SIG-M5 (cell line): ENCODE results near the gene MRPL58.
"Not testable (repeated sequence)": the region's sequence is repeated elsewhere in the genome, so short reads cannot be mapped to it uniquely, and the experiment has no call there.

Experiments used
- DNase-seq: peaks from one replicate; lab custom pipeline; 2025; lab: John Stamatoyannopoulos, UW

The MRPL58 gene

DNA sequence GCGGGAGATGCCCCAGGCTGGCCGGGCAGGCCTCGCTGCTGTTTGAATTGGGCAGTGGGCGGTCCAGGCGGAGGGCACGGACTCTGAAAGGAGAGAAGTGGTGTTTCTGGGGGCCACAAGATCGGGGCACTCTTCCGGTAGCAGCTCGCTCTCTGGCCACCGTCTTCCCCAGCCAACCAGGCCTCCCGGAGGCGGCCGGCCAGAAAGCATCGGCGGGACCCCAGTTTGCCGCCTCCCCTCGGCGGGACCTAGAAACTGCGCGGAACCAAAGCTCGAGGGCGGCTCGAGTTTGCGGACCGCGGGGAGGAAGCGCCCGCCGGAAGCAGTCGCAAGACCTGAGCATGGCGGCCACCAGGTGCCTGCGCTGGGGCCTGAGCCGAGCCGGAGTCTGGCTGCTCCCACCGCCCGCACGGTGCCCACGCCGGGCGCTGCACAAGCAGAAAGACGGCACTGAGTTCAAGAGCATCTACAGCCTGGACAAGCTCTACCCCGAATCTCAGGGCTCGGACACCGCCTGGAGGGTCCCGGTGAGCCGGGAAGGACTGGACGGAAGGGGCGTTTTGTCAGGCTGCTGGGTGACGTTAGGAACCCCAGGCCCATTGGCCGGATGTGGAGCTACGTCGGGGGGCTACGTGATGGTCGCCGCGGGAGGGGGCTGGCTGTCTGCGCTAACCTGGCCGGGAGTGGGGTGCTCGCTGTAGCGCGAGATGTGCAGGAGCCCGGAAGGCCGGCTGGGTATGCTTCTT is at the start of gene MRPL58:
MRPL58 (plus strand) TSS at position 325 of the 746 bp plus-strand sequence; CDS start at position 342, 17 bp downstream.
- DNase-seq, result no peak

DNA sequence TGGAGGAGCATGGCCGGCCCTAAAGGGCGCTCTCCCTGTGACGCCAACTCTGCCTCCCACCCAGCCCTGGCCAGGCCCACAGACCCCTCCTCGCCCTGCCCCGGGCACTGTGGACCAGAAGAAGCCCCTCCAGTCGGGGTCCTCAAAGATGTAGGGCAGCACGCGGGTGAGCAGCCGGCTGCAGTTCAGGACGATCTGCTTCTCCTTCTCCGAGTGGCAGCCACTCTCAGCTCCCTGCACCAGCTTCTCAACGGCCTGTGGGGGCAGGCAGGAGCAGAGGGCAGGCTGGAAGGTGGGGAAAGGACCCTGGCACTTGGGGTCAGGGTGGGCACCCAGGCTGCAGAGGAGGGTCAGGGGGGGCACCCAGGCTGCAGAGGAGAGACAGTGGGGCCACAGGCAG is 48.8 kb upstream of the MRPL58 start:
- no peak for DNase-seq

DNA sequence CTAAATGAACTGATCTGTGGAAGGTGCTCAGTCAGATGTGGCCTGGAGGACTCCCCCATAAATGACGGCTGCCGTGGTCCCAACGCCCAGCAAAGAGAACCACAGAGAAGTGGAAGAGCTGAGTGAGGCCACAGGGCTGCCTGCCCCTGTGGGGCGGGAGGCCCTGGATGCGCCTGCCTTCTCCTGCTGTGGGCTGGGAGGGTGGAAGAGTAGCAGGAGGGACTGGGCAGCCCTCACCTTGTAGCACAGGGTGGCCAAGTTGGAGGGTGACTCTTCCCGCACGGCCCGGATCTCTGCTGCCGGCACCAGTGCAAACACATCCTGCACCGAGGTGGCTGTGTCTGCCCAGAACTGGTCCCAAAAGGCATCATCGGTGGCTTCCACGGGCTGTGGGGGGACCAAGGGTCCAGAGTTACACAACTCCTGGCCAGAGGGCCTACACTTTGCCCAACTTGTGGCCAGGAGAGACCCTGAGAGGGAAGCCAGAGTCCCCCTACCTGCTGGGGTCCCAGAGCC is 48.2 kb upstream of the MRPL58 start:
- DNase-seq, result no peak

DNA sequence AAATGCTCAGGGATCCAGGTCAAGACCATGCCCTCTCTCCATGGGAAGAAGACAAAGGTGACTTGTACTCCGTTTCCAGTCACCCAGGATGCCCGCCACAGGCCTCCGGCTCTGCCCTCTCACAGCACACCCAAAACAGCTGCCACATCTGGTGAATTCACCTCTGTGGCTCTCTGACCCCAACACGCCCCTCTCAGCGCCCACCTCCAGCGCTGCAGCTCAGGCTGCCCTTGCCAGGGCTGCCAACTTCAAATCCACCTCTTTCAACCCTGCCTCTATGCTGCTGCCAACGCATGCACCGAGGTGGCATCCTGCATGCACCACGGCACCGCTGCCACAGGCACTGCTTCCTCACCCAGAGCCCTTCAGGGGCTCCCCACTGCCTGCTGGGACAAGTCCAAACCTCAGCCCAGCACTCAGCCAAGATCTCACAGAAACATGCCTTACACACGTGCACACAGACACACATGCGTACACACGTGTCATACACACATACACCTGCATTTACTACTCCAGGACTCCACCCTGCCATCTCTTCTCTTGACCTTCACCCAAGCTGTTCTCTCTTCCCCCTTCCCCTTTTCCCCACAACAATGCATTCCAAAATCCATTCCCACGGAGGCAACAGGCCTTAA is 47.4 kb upstream of the MRPL58 start:
- DNase-seq, result no peak

DNA sequence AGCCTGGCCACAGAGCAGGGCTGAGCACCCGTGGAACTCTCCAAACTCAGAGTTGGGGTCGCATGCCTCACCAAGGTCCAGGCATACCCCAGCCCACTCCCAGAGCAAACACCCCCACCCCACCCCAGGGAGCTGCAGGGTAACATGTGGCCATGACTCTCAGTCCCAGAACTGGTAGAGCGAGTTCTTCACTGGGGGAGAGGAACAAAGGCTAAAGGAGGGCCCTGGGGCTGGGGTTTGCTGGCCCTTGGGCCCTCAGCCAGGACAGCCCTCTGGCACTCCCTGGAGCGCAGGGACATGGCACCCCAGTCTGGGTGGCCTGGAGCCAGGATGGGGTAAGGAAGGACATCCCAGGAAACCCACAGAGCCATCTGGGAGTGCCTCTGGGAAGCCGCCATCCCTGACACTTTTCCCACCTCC is 44.1 kb upstream of the MRPL58 start:
- no peak for DNase-seq

DNA sequence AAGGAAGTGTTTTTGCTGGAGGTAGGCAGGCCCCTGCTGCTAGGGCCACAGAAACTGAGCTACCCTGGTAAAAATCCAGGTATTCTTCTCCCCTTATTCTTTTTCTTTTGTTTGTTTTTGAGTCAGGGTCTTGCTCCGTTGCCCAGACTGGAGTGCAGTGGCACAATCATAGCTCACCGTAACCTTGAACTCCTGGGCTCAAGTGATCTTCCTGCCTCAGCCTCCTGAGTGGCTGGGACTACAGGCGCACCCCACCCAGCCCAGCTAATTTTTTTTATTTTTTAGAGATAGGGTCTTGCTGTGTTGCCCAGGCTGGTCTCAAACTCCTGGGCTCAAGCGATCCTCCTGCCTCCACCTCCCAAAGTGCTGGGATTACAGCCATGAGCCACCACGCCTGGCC is 43.0 kb upstream of the MRPL58 start:
- DNase-seq, result not testable (repeated sequence)

DNA sequence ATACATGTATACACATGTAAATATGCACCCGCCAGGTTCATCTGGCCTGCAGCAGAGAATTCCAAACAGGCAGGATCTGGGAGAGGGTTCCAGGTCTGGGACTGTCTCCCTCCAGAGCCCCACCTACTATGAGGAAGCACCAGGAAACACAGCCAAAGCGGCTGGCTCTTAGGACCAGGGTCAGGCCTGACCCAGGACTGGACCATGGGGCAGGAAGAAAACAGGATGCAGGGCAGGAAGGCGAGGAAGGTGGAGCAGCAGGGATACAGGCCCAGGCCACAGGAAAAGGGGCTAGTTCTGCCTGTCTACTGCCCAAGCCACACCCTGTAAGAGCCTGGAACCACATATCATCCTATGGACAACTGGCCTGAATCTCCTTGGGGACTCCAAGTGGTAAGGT is 42.1 kb upstream of the MRPL58 start:
- no peak for DNase-seq

DNA sequence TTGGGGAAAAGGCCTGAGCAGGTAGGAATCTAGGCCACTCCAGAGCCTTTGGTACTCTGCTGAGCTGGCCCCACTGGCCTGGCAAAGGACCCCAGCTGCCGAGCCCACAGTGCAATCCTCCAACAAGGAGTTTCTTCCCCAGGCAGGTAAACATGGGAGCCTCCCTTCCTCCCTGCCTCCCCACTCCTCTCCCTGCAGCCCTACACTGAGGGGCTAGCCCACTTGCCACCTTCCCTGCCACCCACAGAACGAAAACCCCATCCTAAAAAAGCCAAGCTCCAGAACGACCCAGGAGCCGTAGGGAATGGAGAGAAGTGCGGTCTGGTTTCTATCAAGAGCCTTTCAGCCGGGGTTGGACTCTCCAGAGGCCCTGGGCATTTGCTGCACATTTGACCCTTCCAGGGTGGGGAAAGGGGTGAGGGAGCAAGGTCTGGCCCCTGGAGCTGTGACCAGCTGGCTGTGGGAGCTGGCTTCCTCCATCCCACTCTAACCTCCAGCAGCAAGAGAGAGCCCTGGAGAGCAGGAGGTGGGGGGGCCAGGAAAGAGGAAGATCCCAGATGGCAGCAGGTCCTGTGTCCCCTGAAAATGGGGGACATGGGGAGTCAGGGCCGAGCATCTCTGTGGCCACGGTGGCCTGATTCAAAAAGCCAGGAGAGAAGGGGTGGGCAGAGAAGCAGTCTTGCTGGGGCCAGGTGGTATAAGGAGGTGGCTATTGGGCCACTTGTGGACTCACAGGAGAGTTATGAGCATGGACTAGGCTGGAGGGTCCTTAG is 41.2 kb upstream of the MRPL58 start:
- no peak for DNase-seq

DNA sequence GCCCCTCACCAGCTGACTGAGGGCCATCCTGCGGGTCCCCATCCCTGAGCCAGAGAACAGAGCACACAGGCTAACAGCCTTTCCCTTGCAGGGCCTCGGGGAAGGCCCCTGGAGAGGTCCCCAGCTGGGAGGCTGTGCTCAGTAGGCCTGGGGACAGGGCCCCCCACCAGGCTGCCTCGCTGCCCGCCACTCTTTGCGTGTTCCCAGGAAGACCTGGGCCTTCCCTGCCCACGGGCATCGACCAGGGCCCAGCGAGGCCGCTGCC is 40.7 kb upstream of the MRPL58 start:
- no peak for DNase-seq

DNA sequence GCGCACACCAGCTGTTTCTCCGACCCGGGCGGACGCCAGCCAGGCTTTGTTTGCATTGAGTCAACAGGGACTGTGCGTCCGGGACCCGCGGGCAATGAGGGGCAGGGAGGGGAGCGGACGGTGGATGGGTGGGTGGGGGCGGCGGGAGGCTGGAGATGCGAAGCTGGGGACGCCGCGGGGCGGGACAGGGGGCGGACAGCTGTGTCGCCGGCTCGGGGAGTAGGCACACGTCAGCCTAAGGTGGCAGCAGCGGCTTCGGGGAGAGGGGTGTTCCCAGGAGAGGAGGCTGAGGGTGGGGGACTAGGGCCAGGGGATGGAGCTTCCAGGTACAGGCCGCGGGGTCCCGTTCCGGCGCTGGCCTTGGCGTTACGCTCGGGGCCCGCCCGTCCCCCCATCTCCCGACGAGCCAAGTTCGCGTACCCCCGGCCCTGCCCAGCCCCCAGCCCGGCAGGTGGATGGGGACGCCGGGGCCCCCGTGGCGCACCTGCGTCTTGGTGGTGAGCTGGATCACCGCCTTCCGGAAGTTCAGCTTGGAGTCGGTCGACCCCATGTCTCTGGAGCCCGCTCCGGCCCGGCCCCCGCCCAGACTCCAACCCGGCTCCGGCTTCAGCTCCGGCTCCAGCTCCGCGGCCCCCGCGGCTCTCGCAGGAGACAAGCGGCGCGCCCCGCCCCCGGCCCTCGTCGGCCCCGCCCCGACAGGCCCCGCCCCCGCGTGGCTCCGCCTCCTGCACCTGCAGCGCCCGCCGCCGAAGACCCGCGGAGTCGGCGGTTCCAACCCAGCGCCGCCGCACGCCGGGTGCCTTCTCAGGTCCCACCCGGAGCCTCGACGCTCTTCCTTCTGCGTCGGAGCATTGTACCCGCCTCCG is 40.1 kb upstream of the MRPL58 start, which contains the start of gene HID1:
HID1 (minus strand) TSS at position 653 of the 866 bp plus-strand sequence; CDS start at position 550, 103 bp downstream.
- DNase-seq, result no peak

DNA sequence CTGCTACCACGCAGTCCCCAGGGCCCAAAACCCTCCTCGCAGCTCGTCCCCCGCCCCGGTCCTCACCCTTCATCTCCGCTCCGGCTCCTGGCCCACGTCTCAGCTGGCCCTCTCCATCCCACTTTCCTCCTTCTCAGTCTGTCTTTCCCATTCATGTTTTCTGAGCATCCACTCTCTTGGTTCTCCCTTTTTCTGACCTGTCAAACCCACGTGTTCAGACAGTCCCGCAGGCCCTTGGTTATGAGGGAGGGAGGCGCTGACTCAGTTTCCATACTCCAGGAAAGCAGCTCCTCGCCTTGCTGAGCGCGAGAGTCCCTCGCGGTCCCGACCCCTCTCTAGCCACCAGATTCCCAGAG is 39.5 kb upstream of the MRPL58 start:
- no peak for DNase-seq

DNA sequence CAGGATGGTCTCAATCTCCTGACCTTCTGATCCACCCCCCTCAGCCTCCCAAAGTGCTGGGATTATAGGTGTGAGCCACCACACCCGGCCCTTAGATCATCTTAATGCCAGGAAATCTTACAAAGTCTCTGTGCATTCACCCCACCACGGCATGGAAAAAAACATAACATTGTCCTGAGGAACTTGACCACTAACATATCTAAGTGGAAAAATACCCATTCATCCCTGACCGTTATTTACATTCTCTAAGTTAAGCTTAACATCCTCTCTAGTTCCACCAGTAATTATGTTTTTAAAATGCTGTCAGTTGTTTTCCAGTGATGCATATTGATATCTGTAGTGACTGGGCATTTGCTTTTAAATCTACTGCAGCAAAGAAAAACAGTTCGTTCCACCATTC is 36.5 kb upstream of the MRPL58 start:
- DNase-seq, result no peak

DNA sequence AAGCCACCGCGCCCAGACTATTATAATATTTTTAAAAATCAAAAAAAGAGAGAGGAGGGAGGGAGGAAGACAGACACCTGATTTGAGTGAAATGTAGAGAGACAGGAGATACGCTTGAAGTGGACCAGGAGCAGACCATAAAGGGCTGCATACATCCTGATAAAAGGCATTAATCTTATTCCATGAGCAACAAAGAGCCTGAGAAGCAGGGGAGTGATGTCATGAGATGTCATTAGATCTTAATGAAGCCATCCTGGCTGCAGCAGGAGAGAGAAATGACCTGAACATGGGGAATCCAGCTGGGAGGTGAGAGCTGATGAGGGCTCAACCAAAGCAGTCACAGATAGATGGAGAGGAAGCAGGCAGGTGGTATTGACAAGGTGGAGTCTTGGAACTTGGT is 34.7 kb upstream of the MRPL58 start:
- DNase-seq, result no peak

DNA sequence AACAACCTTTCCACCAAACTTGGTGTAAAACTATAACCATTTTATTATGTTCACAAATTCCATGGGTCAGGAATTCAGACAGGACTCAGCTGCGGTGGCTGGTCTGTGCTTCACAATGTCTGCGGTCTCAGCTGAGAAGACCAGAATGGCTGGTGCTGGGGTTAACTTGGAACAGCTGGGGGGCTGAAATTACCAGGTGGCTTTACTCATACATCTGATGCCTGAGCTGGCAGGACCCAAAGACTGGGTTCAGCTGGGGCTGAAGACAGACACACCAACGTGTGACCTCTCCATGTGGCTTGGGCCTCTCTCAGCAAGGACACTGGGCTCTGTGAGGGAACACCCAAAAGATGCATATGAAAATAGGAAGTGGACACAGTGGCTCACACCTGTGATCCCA is 34.2 kb upstream of the MRPL58 start:
- DNase-seq, result no peak

DNA sequence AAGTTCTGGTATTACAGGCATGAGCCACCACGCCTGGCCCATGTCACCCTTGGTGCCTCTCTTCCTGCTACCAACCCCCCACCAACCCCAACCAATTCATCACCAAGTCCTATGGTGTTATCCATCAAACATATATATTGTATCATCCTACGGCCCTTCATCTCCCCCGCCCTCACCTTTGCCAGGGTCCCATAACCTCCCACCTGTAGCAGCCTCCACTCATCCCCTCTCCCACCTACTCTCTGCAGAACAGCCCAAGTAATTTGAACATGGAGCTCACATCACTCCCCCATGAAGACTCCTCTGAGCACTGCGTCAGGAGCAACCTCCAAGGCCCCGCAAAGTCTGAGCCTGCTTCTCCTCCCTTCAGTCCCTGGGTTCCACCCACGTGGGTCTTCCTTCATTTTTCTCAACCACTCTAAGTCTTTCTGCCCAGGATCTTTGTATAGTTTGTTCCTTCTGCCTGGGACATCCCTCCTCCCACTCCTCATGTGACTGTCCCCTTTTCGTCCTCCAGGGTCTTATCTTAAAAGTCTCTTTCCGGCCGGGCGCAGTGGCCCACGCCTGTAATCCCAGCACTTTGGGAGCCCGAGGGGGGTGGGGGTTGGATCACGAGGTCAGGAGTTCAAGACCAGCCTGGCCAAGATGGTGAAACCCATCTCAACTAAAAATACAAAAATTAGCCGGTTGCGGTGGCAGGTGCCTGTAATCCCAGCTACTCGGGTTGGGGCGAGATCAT is 32.9 kb upstream of the MRPL58 start:
- DNase-seq, result no peak

DNA sequence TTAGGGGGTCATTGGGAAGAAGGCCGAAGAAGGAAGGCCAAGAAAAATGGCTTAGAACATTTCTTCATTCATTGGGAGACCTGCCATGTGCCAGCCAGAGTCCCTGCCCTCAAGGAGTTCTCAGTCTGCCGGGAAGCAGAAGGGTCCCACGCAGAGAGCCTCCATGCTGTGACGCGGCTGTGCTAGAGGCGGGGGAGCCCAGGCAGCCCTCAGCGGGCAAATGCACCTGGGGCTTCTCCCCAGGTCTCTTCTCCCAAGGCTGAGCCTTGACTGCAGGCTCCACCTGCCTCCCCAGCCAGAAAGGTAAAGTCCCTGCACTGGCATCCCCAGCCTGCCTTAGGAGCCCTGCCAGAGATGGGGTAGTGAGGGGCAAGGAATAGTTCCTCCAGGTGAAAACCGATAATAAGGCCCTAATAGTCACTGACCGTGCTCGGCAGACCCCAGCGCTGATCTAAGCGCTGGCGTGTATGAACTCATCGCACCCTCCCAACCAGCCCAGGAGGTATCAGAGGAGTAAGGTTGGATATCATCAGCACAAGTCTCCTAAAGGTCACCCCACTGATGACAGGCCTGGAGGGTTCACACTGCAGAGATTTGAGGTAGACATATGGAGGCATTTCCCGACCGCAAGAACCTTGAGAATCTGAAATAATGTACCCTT is 31.0 kb upstream of the MRPL58 start:
- DNase-seq, result no peak

DNA sequence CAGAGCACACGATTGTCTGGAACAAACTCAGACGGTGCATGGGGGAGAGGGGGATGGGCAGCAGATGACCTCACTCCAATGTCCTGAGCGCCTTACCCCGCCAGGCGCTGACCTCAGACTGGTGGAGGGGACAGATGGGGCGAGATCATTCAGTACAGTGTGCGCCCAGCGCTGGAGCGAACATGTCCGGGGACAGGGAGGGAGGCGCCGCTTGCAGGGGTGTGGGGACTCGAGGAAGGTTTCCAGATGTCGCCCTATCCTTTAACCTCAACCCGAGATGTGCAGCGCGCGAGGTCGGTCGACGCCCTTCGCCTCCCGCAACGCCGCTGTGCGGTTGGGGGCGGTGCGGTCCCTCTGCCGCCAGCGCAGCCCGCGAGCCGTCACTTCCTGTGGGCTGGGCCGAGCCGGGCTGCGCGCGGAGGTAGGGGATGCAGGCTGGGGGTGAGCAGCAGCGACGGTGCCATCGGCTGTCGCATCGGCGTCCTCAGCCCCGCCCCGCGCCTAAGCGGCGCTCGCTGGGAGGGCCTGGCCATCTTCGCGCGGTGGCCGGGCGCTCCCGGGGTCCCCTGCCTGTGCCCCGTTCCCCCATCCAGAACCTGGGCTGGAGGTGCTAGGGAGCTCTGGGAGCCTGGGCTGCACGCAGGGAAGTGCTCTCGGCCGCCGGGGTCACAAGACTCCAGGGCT is 30.3 kb upstream of the MRPL58 start:
- no peak for DNase-seq

DNA sequence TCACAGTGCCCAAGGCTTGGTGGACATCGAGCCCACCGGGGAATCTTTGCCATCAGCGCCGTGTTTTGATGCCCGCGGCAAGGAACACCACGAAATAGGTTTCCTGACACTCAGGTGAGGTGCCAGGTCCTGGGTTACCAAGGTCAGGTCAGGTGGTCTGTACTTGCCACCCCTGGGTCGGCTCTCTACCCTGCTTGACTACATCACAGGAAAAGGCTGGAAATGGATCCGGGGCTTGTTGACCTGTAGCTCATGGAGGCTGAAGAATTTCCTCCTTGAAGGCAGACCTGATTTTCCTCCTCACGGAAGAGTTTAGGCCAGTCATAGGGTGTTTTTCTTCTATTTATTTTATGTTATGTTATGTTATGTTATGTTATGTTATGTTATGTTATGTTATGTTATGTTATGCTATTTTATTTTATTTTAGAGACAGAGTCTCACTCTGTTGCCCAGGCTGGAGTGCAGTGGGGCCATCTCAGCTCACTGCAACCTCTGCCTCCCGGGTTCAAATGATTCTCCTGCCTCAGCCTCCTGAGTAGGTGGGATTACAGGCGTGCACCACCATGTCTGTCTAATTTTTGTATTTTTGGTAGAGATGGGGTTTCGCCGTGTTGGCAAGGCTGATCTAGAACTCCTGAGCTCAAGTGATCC is 29.7 kb upstream of the MRPL58 start:
- DNase-seq, result not testable (repeated sequence)

DNA sequence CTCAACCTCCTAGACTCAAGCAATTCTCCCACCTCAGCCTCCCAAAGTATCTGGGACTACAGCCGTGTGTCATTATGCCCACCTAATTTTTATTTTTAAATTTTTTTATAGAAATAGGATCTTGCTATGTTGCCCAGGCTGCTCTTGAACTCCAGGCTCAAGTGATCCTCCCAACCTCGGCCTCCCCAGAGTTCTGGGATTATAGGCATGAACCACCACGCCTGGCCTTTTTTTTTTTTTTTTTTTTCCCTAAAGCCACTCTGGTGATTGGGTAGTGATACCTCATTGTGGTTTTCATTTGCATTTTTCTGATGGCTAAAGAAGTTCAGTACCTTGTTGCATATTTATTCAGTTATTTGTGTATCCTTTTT is 26.3 kb upstream of the MRPL58 start:
- DNase-seq, result no peak

DNA sequence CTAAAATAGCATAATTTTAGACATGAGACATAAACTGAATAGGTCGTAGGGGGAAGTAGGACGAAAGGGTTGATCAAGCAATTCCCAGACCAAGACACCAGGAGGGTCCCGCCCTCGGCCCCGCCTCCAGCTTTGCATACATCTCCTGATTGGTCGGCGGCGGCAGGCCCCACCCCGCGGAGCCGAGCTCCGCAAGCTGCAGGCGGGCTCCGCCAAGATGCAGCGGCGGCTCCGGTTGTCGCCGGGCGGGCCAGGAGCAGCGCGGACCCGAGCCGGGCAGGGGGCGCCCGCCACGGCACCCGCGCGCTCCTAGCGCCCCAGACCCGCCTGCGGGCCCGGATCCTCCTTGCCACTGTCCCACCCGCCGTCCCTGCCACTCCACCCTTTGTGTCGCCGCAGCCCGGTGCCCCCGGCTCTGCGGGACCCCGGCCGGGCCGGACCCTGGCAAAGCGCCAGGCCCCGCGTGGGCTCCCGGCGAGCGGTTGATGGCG is 25.0 kb upstream of the MRPL58 start, which contains the start of gene CDR2L:
CDR2L (plus strand) TSS at position 215 of the 491 bp plus-strand sequence. CDS start 412 bp downstream, outside the sequence.
- peak; percentile 79 for DNase-seq
